Activated CD8-positive, alpha-beta T cell treated with anti-CD3 and anti-CD28 coated beads for 36 hours (primary cell): ENCODE measurements around the gene PREX1. TPM values are rescaled to one million over a fixed set of nuclear protein-coding genes. Genes with fewer than 3 reads are reported as not detected.
"Not testable (repeated sequence)": the region's sequence is repeated elsewhere in the genome, so short reads cannot be mapped to it uniquely, and the experiment has no call there.

ENCODE experiments used
- ATAC-seq: fragments of 200-7000 bp; cut with Tn5 transposase; one replicate; pipeline ENCODE4 v1.10.0; 2021; ENCODE audit warnings: mild to moderate bottlenecking, moderate library complexity
- CTCF ChIA-PET: fragments of 350-600 bp; sonication (Branson Sonifier 250); formaldehyde crosslinking; loops from one replicate; lab custom pipeline; 2021; ENCODE audit warnings: antibody characterized with exemption; lab: Charles Lee
- POLR2A ChIA-PET: fragments of 350-600 bp; sonication (Branson Sonifier 250); formaldehyde crosslinking; loops from one replicate; lab custom pipeline; 2021; ENCODE audit warnings: antibody characterized with exemption; lab: Charles Lee
- DNase-seq: peaks from one replicate; pipeline ENCODE4 v3.0.0-alpha.2; 2020
- H3K27ac Mint-ChIP-seq: one replicate; pipeline ENCODE4 v1.8.0; 2021; ENCODE audit warnings: mild to moderate bottlenecking, mixed read lengths
- H3K27me3 Mint-ChIP-seq: one replicate; pipeline ENCODE4 v1.8.0; 2021; ENCODE audit warnings: mixed read lengths
- H3K36me3 Mint-ChIP-seq: one replicate; pipeline ENCODE4 v1.8.0; 2021; ENCODE audit warnings: low read depth, mixed read lengths
- H3K4me1 Mint-ChIP-seq: one replicate; pipeline ENCODE4 v1.8.0; 2021; ENCODE audit warnings: low read depth, mixed read lengths
- H3K4me3 Mint-ChIP-seq: one replicate; pipeline ENCODE4 v1.8.0; 2021; ENCODE audit warnings: mild to moderate bottlenecking, moderate library complexity, mixed read lengths
- H3K9me3 Mint-ChIP-seq: one replicate; pipeline ENCODE4 v1.8.0; 2021; ENCODE audit warnings: mixed read lengths
- CTCF ChIP-seq: fragments of 200-600 bp; IDR thresholded peaks from one replicate; pipeline ENCODE4 v1.8.0; 2022; ENCODE audit warnings: antibody characterized with exemption, mild to moderate bottlenecking
- intact Hi-C: fragments of 100-400 bp; cut with micrococcal nuclease; formaldehyde crosslinking; loops from one replicate; pipeline ENCODE4 v1.10.0; 2022
- total RNA-seq, 2 experiments: library from RNA; stranded (reverse); gene quantifications; one replicate each; pipeline ENCODE4 v1.2.3, GENCODE V29; 2021

PREX1 gene
- total RNA-seq, 2 experiments from 2014 or later, result 79.7 to 80.5 TPM

- intact Hi-C loops, result no loop called here
- no peak for DNase-seq
- Mint-ChIP-seq H3K9me3 (no peaks in the 10 kb centered on the region), H3K4me1 (peaks cover 11% of the 10 kb centered on the region), H3K4me3 (no peak overlapping the region), H3K36me3 (peaks cover 10% of the 10 kb centered on the region), H3K27ac (no peak overlapping the region), H3K27me3 (no peaks in the 10 kb centered on the region)
- CTCF ChIA-PET, result interaction anchor here (0.8 to 1.7 kb wide), 2 partner anchors 12 to 109 kb away, joined by 3 to 4 read pairs; no protein-coding TSS in a partner anchor
- POLR2A ChIA-PET, result interaction anchor here (0.8 to 1.3 kb wide), 3 partner anchors 10 to 76 kb away, joined by 3 to 4 read pairs (median 3); no protein-coding TSS in a partner anchor
- no peak for TF ChIP-seq CTCF
- no peak for ATAC-seq
Observed at GRCh38 chr20:48830826-48831318, 3.1 kb upstream of the PREX1 start.

- CTCF ChIA-PET, result no interaction called here
- ATAC-seq (no peak), DNase-seq (no peak)
- no peak overlapping the region for H3K27ac Mint-ChIP-seq
- intact Hi-C loops, result loop anchor here (5.0 kb wide), 1 partner anchor 173 kb away; no protein-coding TSS in a partner anchor
- no peaks in the 10 kb centered on the region for H3K9me3 Mint-ChIP-seq
- peaks cover 18% of the 10 kb centered on the region for H3K36me3 Mint-ChIP-seq
- POLR2A ChIA-PET, result interaction anchor here (0.8 to 1.3 kb wide), 2 partner anchors 11 to 15 kb away, joined by 3 read pairs; no protein-coding TSS in a partner anchor
- H3K4me1 Mint-ChIP-seq, result peaks cover 18% of the 10 kb centered on the region
- no peak overlapping the region for H3K4me3 Mint-ChIP-seq
- no peak for TF ChIP-seq CTCF
- H3K27me3 Mint-ChIP-seq, result no peaks in the 10 kb centered on the region
Observed at GRCh38 chr20:48829940-48830339, 2.1 kb upstream of the PREX1 start.

GRCh38 chr20:48828734-48829460 lies 1.1 kb upstream of the PREX1 start:
- peaks cover 21% of the 10 kb centered on the region for H3K36me3 Mint-ChIP-seq
- no peak for DNase-seq
- H3K9me3 Mint-ChIP-seq, result no peaks in the 10 kb centered on the region
- TF ChIP-seq CTCF, result no peak
- H3K27me3 Mint-ChIP-seq, result no peaks in the 10 kb centered on the region
- ChIA-PET CTCF (interaction anchor here (1.5 to 3.6 kb wide), 2 partner anchors 13 to 76 kb away, joined by 4 to 12 read pairs; no protein-coding TSS in a partner anchor), POLR2A (interaction anchor here (0.8 to 2.2 kb wide), 4 partner anchors 43 to 110 kb away, joined by 3 to 9 read pairs (median 5); no protein-coding TSS in a partner anchor)
- H3K27ac Mint-ChIP-seq, result peak overlapping the region; percentile 83
- intact Hi-C loops, result loop anchor here (5.0 kb wide), 1 partner anchor 172 kb away; no protein-coding TSS in a partner anchor
- peak overlapping the region; percentile 80 for H3K4me3 Mint-ChIP-seq
- ATAC-seq, result no peak
- H3K4me1 Mint-ChIP-seq, result peaks cover 28% of the 10 kb centered on the region

- ATAC-seq (peak; percentile 7), DNase-seq (peak; percentile 51)
- TF ChIP-seq CTCF, result no peak
- Mint-ChIP-seq H3K9me3 (no peaks in the 10 kb centered on the region), H3K4me3 (peak overlapping the region; percentile 96), H3K27me3 (no peaks in the 10 kb centered on the region), H3K27ac (peak overlapping the region; percentile 98), H3K36me3 (peaks cover 30% of the 10 kb centered on the region), H3K4me1 (peaks cover 46% of the 10 kb centered on the region)
- intact Hi-C loops, result loop anchor here (5.0 kb wide), 1 partner anchor 170 kb away; no protein-coding TSS in a partner anchor
- CTCF ChIA-PET, result interaction anchor here (1.0 to 3.6 kb wide), 7 partner anchors 15 to 169 kb away, joined by 3 to 12 read pairs (median 7); partner anchors contain the start of gene ARFGEF2
- POLR2A ChIA-PET, result interaction anchor here (0.6 to 3.7 kb wide), 16 partner anchors 9 to 170 kb away, joined by 3 to 18 read pairs (median 3); no protein-coding TSS in a partner anchor
Observed at GRCh38 chr20:48826883-48827771, 672 bp downstream of the PREX1 start.

- ATAC-seq, H3K27me3 Mint-ChIP-seq, H3K9me3 Mint-ChIP-seq: not testable (repeated sequence)
- Mint-ChIP-seq H3K4me3 (peak overlapping the region; percentile 96), H3K36me3 (peaks cover 35% of the 10 kb centered on the region), H3K27ac (peak overlapping the region; percentile 98), H3K4me1 (peaks cover 48% of the 10 kb centered on the region)
- intact Hi-C loops, result loop anchor here (5.0 kb wide), 1 partner anchor 169 kb away; no protein-coding TSS in a partner anchor
- POLR2A ChIA-PET, result interaction anchor here (0.6 to 3.7 kb wide), 13 partner anchors 8 to 169 kb away, joined by 3 to 18 read pairs (median 4); no protein-coding TSS in a partner anchor
- peak; percentile 29 for DNase-seq
- CTCF ChIA-PET, result interaction anchor here (1.0 to 3.6 kb wide), 6 partner anchors 35 to 169 kb away, joined by 3 to 12 read pairs (median 7); partner anchors contain the start of gene ARFGEF2
Observed at GRCh38 chr20:48826480-48826879, 1.3 kb downstream of the PREX1 start.
